Activated naive CD8-positive, alpha-beta T cell (primary cell): ENCODE results near the gene POM121.
"Not testable (repeated sequence)": the region's sequence is repeated elsewhere in the genome, so short reads cannot be mapped to it uniquely, and the experiment has no call there.

ENCODE experiments used
- H3K27ac Mint-ChIP-seq: one replicate; pipeline ENCODE4 v1.8.0; 2021; ENCODE audit warnings: mixed read lengths
- H3K27me3 Mint-ChIP-seq: one replicate; pipeline ENCODE4 v1.8.0; 2021; ENCODE audit warnings: mixed read lengths
- H3K36me3 Mint-ChIP-seq: one replicate; pipeline ENCODE4 v1.8.0; 2021; ENCODE audit warnings: mixed read lengths
- H3K4me1 Mint-ChIP-seq: one replicate; pipeline ENCODE4 v1.8.0; 2021; ENCODE audit warnings: low read depth, mixed read lengths
- H3K4me3 Mint-ChIP-seq: one replicate; pipeline ENCODE4 v1.8.0; 2021; ENCODE audit warnings: mild to moderate bottlenecking, mixed read lengths
- H3K9me3 Mint-ChIP-seq: one replicate; pipeline ENCODE4 v1.8.0; 2021; ENCODE audit warnings: low read depth, mixed read lengths

Gene POM121

DNA sequence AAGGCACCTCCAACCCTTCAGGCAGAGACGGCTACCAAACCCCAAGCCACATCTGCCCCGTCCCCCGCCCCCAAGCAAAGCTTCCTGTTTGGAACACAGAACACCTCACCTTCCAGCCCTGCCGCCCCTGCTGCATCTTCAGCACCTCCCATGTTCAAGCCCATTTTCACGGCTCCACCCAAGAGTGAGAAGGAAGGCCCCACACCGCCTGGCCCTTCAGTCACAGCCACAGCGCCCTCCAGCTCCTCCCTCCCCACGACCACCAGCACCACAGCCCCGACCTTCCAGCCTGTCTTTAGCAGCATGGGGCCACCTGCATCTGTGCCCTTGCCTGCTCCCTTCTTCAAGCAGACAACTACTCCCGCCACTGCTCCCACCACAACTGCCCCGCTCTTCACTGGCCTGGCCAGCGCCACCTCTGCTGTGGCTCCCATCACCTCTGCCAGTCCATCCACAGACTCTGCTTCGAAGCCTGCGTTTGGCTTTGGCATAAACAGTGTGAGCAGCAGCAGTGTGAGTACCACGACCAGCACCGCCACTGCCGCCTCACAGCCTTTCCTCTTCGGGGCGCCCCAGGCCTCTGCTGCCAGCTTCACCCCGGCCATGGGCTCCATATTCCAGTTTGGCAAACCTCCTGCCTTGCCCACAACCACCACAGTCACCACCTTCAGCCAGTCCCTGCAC is 17.3 kb downstream of the POM121 start:
- H3K9me3 Mint-ChIP-seq, H3K36me3 Mint-ChIP-seq, H3K27ac Mint-ChIP-seq, H3K4me3 Mint-ChIP-seq, H3K27me3 Mint-ChIP-seq: not testable (repeated sequence)
- H3K4me1 Mint-ChIP-seq, result peaks cover 17% of the 10 kb centered on the region

DNA sequence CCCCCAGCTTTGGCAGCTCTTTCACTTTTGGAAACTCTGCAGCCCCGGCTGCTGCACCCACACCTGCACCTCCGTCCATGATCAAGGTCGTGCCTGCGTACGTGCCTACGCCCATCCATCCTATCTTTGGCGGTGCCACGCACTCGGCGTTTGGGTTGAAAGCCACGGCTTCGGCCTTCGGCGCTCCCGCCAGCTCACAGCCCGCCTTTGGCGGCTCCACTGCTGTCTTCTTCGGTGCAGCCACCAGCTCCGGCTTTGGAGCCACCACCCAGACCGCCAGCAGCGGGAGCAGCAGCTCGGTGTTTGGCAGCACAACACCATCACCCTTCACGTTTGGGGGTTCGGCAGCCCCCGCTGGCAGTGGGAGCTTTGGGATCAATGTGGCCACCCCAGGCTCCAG is 18.1 kb downstream of the POM121 start:
- H3K36me3 Mint-ChIP-seq, H3K27me3 Mint-ChIP-seq, H3K4me3 Mint-ChIP-seq, H3K4me1 Mint-ChIP-seq, H3K27ac Mint-ChIP-seq, H3K9me3 Mint-ChIP-seq: not testable (repeated sequence)

DNA sequence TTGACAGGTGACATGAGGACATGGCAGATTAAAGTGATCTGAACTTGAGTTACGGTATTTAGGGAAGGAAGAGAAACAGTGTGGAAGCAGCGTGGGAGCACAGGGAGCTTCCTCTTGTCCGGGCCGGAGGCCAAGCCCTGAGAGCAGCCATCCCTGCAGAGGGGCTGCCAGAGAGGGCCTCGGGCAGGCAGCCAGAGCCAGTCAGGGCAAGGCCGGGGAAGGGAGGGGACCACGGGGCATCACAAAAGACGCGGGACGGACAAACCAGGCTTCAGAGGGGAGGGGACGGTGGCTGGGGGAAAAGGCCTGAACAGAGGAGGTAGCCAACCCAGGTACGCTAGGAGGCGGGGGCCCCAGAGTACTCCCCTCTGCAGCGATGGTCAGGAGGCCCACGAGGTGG is 20.0 kb downstream of the POM121 start:
- H3K36me3 Mint-ChIP-seq, result not testable (repeated sequence)

DNA sequence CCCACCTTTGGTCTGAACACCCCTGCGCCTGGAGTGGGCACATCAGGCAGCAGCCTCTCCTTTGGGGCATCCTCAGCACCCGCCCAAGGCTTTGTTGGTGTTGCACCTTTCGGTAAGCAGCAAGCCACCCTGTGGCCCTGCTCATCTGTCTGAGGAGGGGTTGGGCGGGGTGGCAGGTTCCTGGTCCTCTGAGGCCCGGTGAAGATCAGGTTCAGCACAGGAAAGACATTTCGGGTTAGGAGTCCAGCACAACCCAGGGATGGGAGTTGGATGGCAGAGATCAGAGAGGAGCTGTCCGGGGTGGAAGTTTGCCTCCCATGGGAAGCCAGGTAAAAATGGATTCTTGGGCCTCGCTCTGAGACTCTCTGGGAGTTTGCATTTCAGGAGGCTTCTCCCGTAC is 20.7 kb downstream of the POM121 start:
- not testable (repeated sequence) for H3K36me3 Mint-ChIP-seq, H3K4me1 Mint-ChIP-seq, H3K27ac Mint-ChIP-seq, H3K4me3 Mint-ChIP-seq, H3K27me3 Mint-ChIP-seq, H3K9me3 Mint-ChIP-seq

More for the DNA sequence above, 20.0 kb downstream of the POM121 start:
- not testable (repeated sequence) for H3K9me3 Mint-ChIP-seq, H3K4me1 Mint-ChIP-seq, H3K27ac Mint-ChIP-seq, H3K4me3 Mint-ChIP-seq, H3K27me3 Mint-ChIP-seq

DNA sequence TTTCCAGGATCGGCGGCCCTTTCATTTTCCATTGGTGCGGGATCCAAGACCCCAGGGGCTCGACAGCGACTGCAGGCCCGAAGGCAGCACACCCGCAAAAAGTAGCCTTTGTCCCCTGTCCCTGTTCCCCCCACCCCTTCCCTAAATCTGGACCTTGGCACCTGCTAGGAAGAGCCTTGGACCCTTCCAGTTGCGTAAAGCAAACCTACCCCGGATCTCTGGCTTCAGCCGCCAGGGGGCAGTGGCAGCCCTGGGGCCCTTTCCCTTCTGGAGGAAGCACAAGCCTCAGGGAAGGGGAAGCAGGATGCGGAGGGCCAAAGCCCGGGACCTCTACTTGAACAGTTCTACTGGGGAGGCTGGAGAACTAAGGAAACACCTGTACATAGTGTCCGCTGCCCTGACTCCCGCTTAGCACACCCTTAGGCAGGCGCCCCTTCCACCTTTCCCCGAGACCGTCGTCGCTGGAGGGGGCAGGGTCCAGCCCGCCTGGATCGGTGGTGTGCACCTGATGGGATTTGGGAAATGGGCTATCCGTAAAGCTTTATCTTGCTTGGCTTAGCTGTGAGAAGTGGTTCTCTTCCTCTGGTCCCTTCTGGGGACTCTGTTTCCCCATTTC is 21.3 kb downstream of the POM121 start:
- H3K9me3 Mint-ChIP-seq, H3K27me3 Mint-ChIP-seq, H3K4me1 Mint-ChIP-seq, H3K4me3 Mint-ChIP-seq, H3K27ac Mint-ChIP-seq, H3K36me3 Mint-ChIP-seq: not testable (repeated sequence)

DNA sequence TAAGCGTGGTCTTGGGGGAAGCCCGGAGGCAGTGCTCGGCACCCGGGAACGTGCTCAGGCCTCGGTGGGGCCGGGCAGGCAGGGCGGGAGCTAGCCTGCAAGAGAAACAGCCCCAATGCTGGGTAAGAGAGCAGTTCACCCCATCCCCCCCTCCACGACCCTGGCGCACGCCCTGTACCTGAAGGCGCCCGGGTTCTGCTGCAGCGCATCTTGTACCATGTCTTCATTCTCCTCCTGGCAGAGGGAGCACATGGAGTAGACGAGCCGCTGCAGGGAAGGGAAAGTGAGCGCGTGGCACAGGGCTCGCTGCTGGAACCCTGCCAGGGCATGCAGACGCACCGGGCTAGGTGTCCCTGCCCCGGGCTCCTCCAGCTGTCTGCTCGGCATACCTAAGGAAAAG is 23.8 kb downstream of the POM121 start:
- H3K36me3 Mint-ChIP-seq, H3K9me3 Mint-ChIP-seq, H3K4me3 Mint-ChIP-seq, H3K27me3 Mint-ChIP-seq, H3K4me1 Mint-ChIP-seq, H3K27ac Mint-ChIP-seq: not testable (repeated sequence)

DNA sequence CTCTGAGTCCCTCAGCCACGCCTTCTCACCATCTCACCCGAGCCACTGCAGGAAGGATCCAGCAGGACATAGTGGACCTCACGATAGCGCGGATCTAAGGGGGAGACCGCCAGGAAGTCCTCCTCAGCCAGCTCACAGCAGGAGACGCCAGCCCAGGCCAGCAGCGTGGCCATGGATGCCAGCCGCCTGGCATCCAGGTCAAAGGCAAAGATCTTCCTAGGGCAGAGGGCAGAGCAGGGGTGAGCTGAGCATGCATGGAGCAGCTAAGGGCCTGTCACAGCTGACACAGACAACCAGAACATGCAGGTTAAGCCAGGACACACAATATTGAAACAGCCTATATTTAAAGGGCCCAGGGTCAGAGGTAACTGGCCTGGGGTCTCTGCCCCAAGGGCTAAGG is 24.4 kb downstream of the POM121 start:
- H3K27me3 Mint-ChIP-seq, H3K36me3 Mint-ChIP-seq, H3K4me1 Mint-ChIP-seq, H3K9me3 Mint-ChIP-seq, H3K27ac Mint-ChIP-seq, H3K4me3 Mint-ChIP-seq: not testable (repeated sequence)

DNA sequence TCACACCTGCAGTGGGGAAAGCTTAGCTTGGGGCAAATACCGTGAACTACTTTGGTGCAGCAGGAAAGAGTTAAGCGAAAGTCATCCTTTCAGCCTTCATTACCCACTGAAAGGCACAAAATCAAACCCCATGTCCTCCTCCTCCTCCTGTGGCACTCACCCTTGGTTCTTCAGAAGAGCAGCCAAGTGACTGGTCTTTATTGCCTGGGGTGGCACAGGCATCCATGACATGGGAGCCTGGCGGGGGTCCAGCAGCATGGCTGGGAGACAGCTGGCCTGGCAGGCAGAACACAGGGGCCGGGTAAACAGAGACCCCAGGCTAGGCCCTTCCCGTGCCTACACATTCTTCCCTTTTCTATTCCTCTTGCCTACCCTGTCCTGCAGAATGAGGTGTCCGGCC is 24.8 kb downstream of the POM121 start:
- not testable (repeated sequence) for H3K36me3 Mint-ChIP-seq, H3K4me1 Mint-ChIP-seq, H3K4me3 Mint-ChIP-seq, H3K9me3 Mint-ChIP-seq, H3K27me3 Mint-ChIP-seq, H3K27ac Mint-ChIP-seq

DNA sequence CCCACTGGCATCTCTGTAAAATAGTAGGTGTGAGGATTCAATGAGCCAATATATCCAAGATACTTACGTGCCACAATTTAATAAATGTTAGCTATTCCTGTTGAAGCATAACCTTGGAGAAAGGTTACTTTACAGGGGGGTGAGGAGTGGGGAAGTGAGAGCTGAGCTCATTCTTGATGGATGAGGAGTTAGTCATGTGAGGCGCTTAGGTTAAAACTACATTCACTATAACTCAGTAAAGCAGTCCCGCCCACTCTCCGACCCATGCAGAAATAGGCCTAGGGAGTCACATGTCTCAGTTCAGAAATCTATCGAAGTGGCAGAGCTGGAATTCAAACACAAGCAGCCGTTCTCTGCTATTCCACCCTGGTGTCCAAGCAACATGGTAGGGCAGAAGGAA is 25.5 kb downstream of the POM121 start:
- not testable (repeated sequence) for H3K4me3 Mint-ChIP-seq, H3K4me1 Mint-ChIP-seq, H3K27ac Mint-ChIP-seq, H3K27me3 Mint-ChIP-seq, H3K36me3 Mint-ChIP-seq, H3K9me3 Mint-ChIP-seq

DNA sequence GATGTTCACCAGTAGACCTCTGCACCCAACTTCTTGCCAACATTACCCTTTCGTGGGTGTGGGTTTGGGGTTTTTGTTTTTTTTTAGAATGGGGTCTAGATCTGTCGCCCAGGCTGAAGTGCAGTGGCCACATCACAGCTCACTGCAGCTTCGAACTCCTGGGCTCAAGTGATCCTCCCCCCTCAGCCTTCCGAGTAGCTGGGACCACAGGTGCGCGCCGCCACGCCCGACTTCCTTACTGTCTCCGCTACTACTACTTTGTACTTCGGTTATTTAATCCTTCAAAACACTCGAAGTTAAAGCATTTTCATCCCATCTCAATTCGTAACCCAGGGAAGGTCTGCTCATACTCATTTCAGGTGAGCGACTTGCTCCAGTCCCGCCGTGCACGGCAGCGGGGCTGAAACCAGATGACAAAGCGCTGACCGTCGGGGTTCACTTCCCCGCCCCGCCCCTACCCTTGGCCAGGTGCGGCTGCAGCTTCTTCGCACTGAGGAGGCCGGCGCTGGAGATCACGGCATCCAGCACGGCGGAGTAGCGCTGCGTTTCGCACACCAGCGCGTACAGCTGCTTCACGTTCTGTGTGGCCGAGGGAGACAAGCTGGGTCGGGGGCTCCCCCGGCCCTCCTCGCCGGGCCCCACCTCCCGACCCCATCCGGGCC is 29.1 kb downstream of the POM121 start:
- H3K4me3 Mint-ChIP-seq, result not testable (repeated sequence)

DNA sequence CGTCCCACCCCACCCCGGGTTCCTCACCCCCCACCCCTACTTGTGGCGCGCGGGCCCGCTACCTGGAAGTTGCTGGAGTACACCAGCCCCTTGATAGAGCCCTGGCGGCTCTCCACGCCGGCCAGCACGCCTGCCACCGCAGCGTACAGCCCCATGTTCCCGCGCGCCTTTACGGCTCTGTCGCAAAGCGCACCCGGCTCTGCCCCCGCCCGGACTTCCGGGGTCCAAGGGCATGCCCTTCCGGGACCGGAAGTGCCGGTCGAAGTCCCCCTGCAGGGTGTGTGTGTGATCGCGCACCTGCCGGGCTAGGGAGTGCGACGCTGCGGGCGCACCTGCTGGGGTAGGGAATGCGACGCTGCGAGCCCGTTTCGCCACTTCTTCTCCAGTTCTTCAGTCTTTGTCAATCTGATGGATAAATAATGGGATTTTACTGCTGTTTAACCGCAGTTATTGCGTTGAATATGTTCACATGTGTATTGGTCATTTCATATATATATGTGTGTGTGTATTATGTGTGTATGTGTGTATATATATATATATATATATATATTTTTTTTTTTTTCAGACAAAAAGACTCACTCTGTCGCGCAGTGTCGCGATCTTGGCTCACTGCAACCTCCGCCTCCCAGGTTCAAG is 29.8 kb downstream of the POM121 start:
- not testable (repeated sequence) for H3K36me3 Mint-ChIP-seq, H3K27me3 Mint-ChIP-seq, H3K9me3 Mint-ChIP-seq, H3K27ac Mint-ChIP-seq, H3K4me1 Mint-ChIP-seq
- H3K4me3 Mint-ChIP-seq, result peak overlapping the region; percentile 82

More for the DNA sequence above, 29.1 kb downstream of the POM121 start:
- not testable (repeated sequence) for H3K27me3 Mint-ChIP-seq, H3K9me3 Mint-ChIP-seq, H3K36me3 Mint-ChIP-seq, H3K4me1 Mint-ChIP-seq, H3K27ac Mint-ChIP-seq

DNA sequence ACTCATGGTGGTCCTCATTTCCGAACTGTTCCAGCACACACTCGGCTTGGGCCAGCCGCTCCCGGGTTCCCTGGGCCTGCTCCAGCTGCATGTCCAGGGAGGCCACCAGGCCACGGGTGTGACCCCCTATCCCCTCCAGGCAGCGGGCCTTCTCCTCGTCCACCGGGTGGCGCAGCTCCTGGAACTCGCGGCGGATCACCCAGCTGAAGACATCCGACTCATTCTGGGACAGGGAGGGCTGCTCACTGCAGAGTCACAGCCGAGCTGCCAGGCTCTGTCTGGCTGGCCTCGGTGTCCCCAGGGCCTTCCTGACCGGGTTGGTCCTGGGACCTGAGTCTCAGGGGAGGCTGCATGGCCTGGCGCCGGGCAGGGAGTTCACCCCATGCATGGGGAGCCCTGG is 35.1 kb downstream of the POM121 start:
- not testable (repeated sequence) for H3K4me1 Mint-ChIP-seq, H3K27me3 Mint-ChIP-seq, H3K4me3 Mint-ChIP-seq, H3K27ac Mint-ChIP-seq, H3K36me3 Mint-ChIP-seq, H3K9me3 Mint-ChIP-seq

DNA sequence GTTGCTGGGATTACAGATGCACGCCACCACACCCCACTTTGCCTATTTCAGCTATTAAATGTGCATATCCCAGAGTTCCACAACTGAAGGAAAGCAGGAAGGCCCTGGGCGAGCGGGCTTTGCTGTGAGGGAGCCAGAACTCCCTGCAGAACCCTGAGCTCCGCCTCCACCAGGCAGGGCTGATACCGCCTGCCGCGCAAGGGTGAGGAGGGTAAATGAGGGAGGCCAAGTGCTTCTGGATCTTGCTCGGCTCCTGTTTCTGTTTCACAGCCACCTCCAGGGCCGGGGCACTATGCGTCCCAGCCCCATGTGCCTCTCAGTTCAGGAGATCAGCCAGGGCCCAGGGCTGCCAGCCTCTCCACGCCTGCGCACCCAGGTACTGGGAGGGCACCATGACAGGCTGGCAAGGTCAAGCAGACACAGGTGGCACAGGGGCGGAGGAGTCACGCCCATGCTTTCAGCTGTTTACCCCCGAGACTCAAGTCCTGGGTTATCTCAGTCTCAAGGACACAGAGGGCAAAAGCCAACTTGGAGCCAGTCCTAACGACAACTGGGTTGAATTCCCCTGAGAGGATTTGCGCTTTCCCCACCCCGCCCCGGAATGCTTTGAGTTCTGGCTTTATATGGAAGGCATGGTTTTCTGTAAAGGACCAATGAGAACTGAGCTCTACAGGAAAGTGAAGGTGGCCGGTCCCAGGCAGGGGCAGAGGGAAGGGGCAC is 35.9 kb downstream of the POM121 start:
- not testable (repeated sequence) for H3K36me3 Mint-ChIP-seq, H3K4me3 Mint-ChIP-seq, H3K9me3 Mint-ChIP-seq, H3K27ac Mint-ChIP-seq, H3K4me1 Mint-ChIP-seq, H3K27me3 Mint-ChIP-seq

DNA sequence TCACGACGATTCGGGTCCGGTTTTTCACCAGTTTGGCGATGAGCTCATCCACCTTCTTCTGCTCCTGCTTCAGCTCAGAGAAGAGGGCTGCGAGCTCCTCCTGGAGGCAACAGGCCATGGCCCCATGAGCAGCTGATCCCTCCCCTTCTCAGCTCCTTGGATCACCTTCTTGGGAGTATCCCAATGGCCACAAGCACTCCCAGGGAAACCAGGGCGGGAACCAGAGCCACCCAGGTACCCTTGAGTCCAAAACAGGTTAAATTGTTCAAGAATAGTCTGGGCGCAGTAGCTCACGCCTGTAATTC is 36.4 kb downstream of the POM121 start:
- not testable (repeated sequence) for H3K4me1 Mint-ChIP-seq, H3K27ac Mint-ChIP-seq, H3K27me3 Mint-ChIP-seq, H3K9me3 Mint-ChIP-seq, H3K4me3 Mint-ChIP-seq, H3K36me3 Mint-ChIP-seq

DNA sequence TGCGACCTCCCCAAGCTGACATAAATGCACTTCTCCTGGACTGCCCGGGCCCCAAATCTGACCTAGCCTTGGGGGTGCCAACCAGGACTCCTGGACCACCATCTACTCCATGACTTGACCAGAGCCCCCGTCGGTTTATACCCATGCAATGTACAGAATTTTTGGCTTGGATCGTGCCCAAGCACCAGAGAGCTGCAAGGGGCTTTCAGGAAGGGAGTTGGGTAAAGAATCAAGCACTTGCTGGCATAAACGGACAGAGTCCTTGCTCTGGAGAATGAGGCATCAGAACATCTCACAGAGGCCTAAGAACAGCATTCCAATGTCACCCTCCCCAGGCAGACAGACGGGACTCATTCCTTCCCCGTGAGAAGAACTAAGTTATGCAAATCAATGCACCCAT is 38.2 kb downstream of the POM121 start:
- H3K9me3 Mint-ChIP-seq, H3K36me3 Mint-ChIP-seq, H3K4me3 Mint-ChIP-seq, H3K27ac Mint-ChIP-seq, H3K4me1 Mint-ChIP-seq, H3K27me3 Mint-ChIP-seq: not testable (repeated sequence)
